Upper lobe of right lung (tissue), 1 donor: ENCODE data around the gene P2RX6. TPM values are rescaled to one million over a fixed set of nuclear protein-coding genes. Genes with fewer than 3 reads are reported as not detected.

ENCODE experiments used
- ATAC-seq: fragments of 200-7000 bp; cut with Tn5 transposase; one replicate; pipeline ENCODE4 v1.9.1; 2020; ENCODE audit warnings: mild to moderate bottlenecking, moderate library complexity
- DNase-seq: peaks from one replicate; pipeline ENCODE4 v3.0.0-alpha.2; 2020
- H3K27ac ChIP-seq: fragments of 200-600 bp; one replicate; pipeline ENCODE4 v1.8.0; 2022
- H3K27me3 ChIP-seq: fragments of 200-600 bp; one replicate; pipeline ENCODE4 v1.8.0; 2022; ENCODE audit warnings: mild to moderate bottlenecking
- H3K36me3 ChIP-seq: fragments of 200-600 bp; one replicate; pipeline ENCODE4 v1.8.0; 2022
- H3K4me1 ChIP-seq: fragments of 200-600 bp; one replicate; pipeline ENCODE4 v1.8.0; 2022
- H3K4me3 ChIP-seq: fragments of 200-600 bp; one replicate; pipeline ENCODE4 v1.8.0; 2022; ENCODE audit warnings: mild to moderate bottlenecking
- H3K9me3 ChIP-seq: fragments of 200-600 bp; one replicate; pipeline ENCODE4 v1.8.0; 2022
- CTCF ChIP-seq: fragments of 200-600 bp; IDR thresholded peaks from one replicate; pipeline ENCODE4 v1.8.0; 2022; ENCODE audit warnings: antibody characterized with exemption
- intact Hi-C: fragments of 100-400 bp; cut with DNase I; formaldehyde crosslinking; loops from one replicate; pipeline ENCODE4 v1.11.0; 2022
- total RNA-seq: library from RNA; stranded (reverse); fragmentation: NEBNext Ultra II Directional; extraction: Animal tissue kit (Norgen Biotek cat#: 25700); gene quantifications from one replicate; pipeline ENCODE4 v1.2.1, GENCODE V29; 2021
- donor health status: DM: no; HTN: yes; CAD: no; lungs with severe emphysema.

P2RX6 gene
- total RNA-seq, 1 donor from 2014 or later, result 2.2 TPM

- no peak for ATAC-seq
- no peaks in the 10 kb centered on the region for H3K36me3 ChIP-seq
- no peak for DNase-seq
- H3K9me3 ChIP-seq, result no peaks in the 10 kb centered on the region
- no peaks in the 10 kb centered on the region for H3K27me3 ChIP-seq
- intact Hi-C loops, result no loop called here
- H3K4me1 ChIP-seq, result peaks cover 22% of the 10 kb centered on the region
- no peak overlapping the region for H3K27ac ChIP-seq
- no peak for TF ChIP-seq CTCF
- H3K4me3 ChIP-seq, result no peak overlapping the region
These were observed 36.5 kb upstream of the P2RX6 start for GRCh38 chr22:20978419-20978818.

GRCh38 chr22:20979243-20979809 lies 35.6 kb upstream of the P2RX6 start:
- DNase-seq (peak; percentile 91), ATAC-seq (peak; percentile 82)
- no peaks in the 10 kb centered on the region for H3K9me3 ChIP-seq
- H3K27ac ChIP-seq, result no peak overlapping the region
- no peaks in the 10 kb centered on the region for H3K27me3 ChIP-seq
- no peaks in the 10 kb centered on the region for H3K36me3 ChIP-seq
- intact Hi-C loops, result no loop called here
- H3K4me3 ChIP-seq, result peak overlapping the region; percentile 29
- peaks cover 22% of the 10 kb centered on the region for H3K4me1 ChIP-seq
- TF ChIP-seq CTCF, result no peak

GRCh38 chr22:20979940-20980453 lies 35.0 kb upstream of the P2RX6 start:
- no peaks in the 10 kb centered on the region for H3K9me3 ChIP-seq
- H3K4me3 ChIP-seq, result peak overlapping the region; percentile 29
- H3K27me3 ChIP-seq, result no peaks in the 10 kb centered on the region
- no peak overlapping the region for H3K27ac ChIP-seq
- intact Hi-C loops, result no loop called here
- no peak for DNase-seq
- peaks cover 22% of the 10 kb centered on the region for H3K4me1 ChIP-seq
- no peaks in the 10 kb centered on the region for H3K36me3 ChIP-seq
- no peak for ATAC-seq
- TF ChIP-seq CTCF, result no peak

GRCh38 chr22:20980523-20980922 lies 34.4 kb upstream of the P2RX6 start:
- Histone ChIP-seq H3K4me3 (no peak overlapping the region), H3K27ac (no peak overlapping the region), H3K36me3 (peaks cover under 1% of the 10 kb centered on the region), H3K27me3 (no peaks in the 10 kb centered on the region), H3K4me1 (peaks cover 22% of the 10 kb centered on the region), H3K9me3 (no peaks in the 10 kb centered on the region)
- intact Hi-C loops, result no loop called here
- no peak for ATAC-seq
- TF ChIP-seq CTCF, result no peak
- no peak for DNase-seq

- Histone ChIP-seq H3K27me3 (no peaks in the 10 kb centered on the region), H3K27ac (peak overlapping the region; percentile 91), H3K4me1 (peaks cover 22% of the 10 kb centered on the region), H3K9me3 (no peaks in the 10 kb centered on the region), H3K36me3 (peaks cover 6% of the 10 kb centered on the region), H3K4me3 (peak overlapping the region; percentile 86)
- DNase-seq (no peak), ATAC-seq (no peak)
- intact Hi-C loops, result no loop called here
- no peak for TF ChIP-seq CTCF
These were observed 33.8 kb upstream of the P2RX6 start for GRCh38 chr22:20980938-20981722.
